GM12878 (cell line): ENCODE data around the gene KCNA2. TPM values are rescaled to one million over a fixed set of nuclear protein-coding genes. Genes with fewer than 3 reads are reported as not detected.

Source experiments
- ATAC-seq: fragments of 200-7000 bp; cut with Tn5 transposase; 3 replicates; pipeline ENCODE4 v1.9.1; 2020; ENCODE audit warnings: mild to moderate bottlenecking, moderate library complexity
- BruUV-seq: library from RNA; stranded (reverse); fragments of 400-500 nt; replicated peaks from 2 replicates; lab custom pipeline; 2021; lab: Mats Ljungman, UMichigan
- CTCF ChIA-PET: fragments of 300-600 bp; sonication (Branson Sonifier 250); formaldehyde crosslinking; extraction: SDS; loops from one replicate; lab custom pipeline; 2021; ENCODE audit warnings: inconsistent platforms; lab: Yijun Ruan, JAX
- POLR2A ChIA-PET: fragments of 350-600 bp; formaldehyde crosslinking; extraction: SDS; loops from one replicate; lab custom pipeline; 2021; ENCODE audit warnings: inconsistent platforms; lab: Charles Lee
- RAD21 ChIA-PET: fragments of 300-600 bp; sonication (Branson Sonifier 250); formaldehyde crosslinking; loops from one replicate; lab custom pipeline; 2023; ENCODE audit warnings: antibody characterized with exemption; ENCODE audit not compliant: unreplicated experiment; lab: Charles Lee
- SMC1A ChIA-PET: fragments of 300-600 bp; sonication (Branson Sonifier 250); formaldehyde crosslinking; loops from one replicate; lab custom pipeline; 2023; ENCODE audit not compliant: unreplicated experiment, uncharacterized antibody; lab: Charles Lee
- DNase-seq: peaks from one replicate; pipeline ENCODE4 v3.0.0-alpha.2; 2011; ENCODE audit warnings: low read depth, low spot score
- FAIRE-seq: peaks from 3 replicates; lab custom pipeline; 2011; peaks lifted over from hg19 to GRCh38; lab: Jason Lieb, UNC
- H2AFZ ChIP-seq: 2 replicates; pipeline ENCODE4 v1.6.0; 2011; ENCODE audit warnings: low read depth, low read length, control low read depth; ENCODE audit not compliant: control insufficient read depth
- H3K27ac ChIP-seq: 2 replicates; pipeline ENCODE4 v1.5.1; 2011; ENCODE audit warnings: control low read depth; ENCODE audit not compliant: control insufficient read depth, insufficient read depth
- H3K27me3 ChIP-seq, 2 experiments: replicated peaks in 1 of 2; 2 replicates each; pipeline versions ENCODE4 v1.6.0 to v1.6.1; 2011; ENCODE audit warnings: low read length in 1 of 2; ENCODE audit not compliant: control insufficient read depth in 2 of 2, insufficient read depth in 2 of 2
- H3K36me3 ChIP-seq, 2 experiments: 2 replicates each; pipeline ENCODE4 v1.5.1; 2011; ENCODE audit warnings: low read length in 1 of 2; ENCODE audit not compliant: control insufficient read depth in 2 of 2, insufficient read depth in 2 of 2
- H3K4me1 ChIP-seq: 2 replicates; pipeline ENCODE4 v1.6.1; 2011; ENCODE audit warnings: mild to moderate bottlenecking, low read length, moderate library complexity, mixed read lengths; ENCODE audit not compliant: control insufficient read depth, insufficient read depth
- H3K4me2 ChIP-seq: 2 replicates; pipeline ENCODE4 v1.6.0; 2011; ENCODE audit warnings: control low read depth; ENCODE audit not compliant: control insufficient read depth, insufficient read depth
- H3K4me3 ChIP-seq: fragments of 200-600 bp; sonication (generic); 2 replicates; pipeline ENCODE4 v1.5.1; 2016
- H3K79me2 ChIP-seq: 2 replicates; pipeline ENCODE4 v1.6.0; 2011; ENCODE audit warnings: low read length; ENCODE audit not compliant: control insufficient read depth, insufficient read depth
- H3K9ac ChIP-seq: 2 replicates; pipeline ENCODE4 v1.8.0; 2011; ENCODE audit warnings: low read length, control low read depth, mixed read lengths; ENCODE audit not compliant: control insufficient read depth, insufficient read depth
- H3K9me3 ChIP-seq: replicated peaks from 3 replicates; pipeline ENCODE4 v1.5.1; 2011; ENCODE audit warnings: mild to moderate bottlenecking, low read length; ENCODE audit not compliant: control insufficient read depth, insufficient read depth
- H4K20me1 ChIP-seq: 2 replicates; pipeline ENCODE4 v1.6.0; 2011; ENCODE audit not compliant: control insufficient read depth, insufficient read depth
- BACH1 ChIP-seq: fragments of 450-650 bp; IDR thresholded peaks from 2 replicates; pipeline ENCODE4 v1.6.1; 2017; ENCODE audit warnings: mild to moderate bottlenecking, borderline replicate concordance
- BMI1 ChIP-seq: fragments of 450-650 bp; IDR thresholded peaks from 2 replicates; pipeline ENCODE4 v1.6.1; 2016; ENCODE audit warnings: mild to moderate bottlenecking, moderate library complexity, borderline replicate concordance
- CHD1 ChIP-seq: IDR thresholded peaks from 2 replicates; pipeline ENCODE4 v1.6.1; 2012; ENCODE audit warnings: low read depth, low read length, improper control_type of control experiment
- EGR1 ChIP-seq, 2 experiments: IDR thresholded peaks; 1 replicate in 1 of 2; 2 replicates in 1 of 2; pipeline ENCODE4 v1.6.1; 2011 to 2012; ENCODE audit warnings: low read depth in 2 of 2, low read length in 2 of 2, borderline replicate concordance in 1 of 2, mild to moderate bottlenecking in 1 of 2, moderate library complexity in 1 of 2
- MEF2B ChIP-seq: fragments of 450-650 bp; IDR thresholded peaks from 2 replicates; pipeline ENCODE4 v1.6.1; 2018; ENCODE audit warnings: mild to moderate bottlenecking, moderate library complexity; ENCODE audit not compliant: partially characterized antibody, poor library complexity, severe bottlenecking
- MTA2 ChIP-seq: fragments of 450-650 bp; IDR thresholded peaks from 2 replicates; pipeline ENCODE4 v1.6.1; 2016; ENCODE audit warnings: low read depth, mild to moderate bottlenecking, moderate library complexity
- NRF1 ChIP-seq: conservative IDR thresholded peaks from 2 replicates; pipeline ENCODE4 v1.6.1; 2011; ENCODE audit warnings: mild to moderate bottlenecking, low read depth, low read length, improper control_type of control experiment
- RAD21 ChIP-seq: IDR thresholded peaks from 2 replicates; pipeline ENCODE4 v1.6.1; 2011; ENCODE audit warnings: mild to moderate bottlenecking, low read depth, low read length, moderate library complexity; ENCODE audit not compliant: insufficient read depth
- SMAD1 ChIP-seq: fragments of 450-650 bp; IDR thresholded peaks from 2 replicates; pipeline ENCODE4 v1.6.1; 2018; ENCODE audit warnings: mild to moderate bottlenecking, low read depth; ENCODE audit not compliant: partially characterized antibody
- ZBED1 ChIP-seq: IDR thresholded peaks from 2 replicates; pipeline ENCODE4 v1.6.1; 2016; ENCODE audit warnings: borderline replicate concordance
- ZNF217 ChIP-seq: fragments of 450-650 bp; IDR thresholded peaks from 2 replicates; pipeline ENCODE4 v1.6.1; 2017; ENCODE audit warnings: antibody characterized with exemption, mild to moderate bottlenecking
- WGBS: methylation state at CpG from one replicate; pipeline ENCODE4 v1.1.6; 2016; ENCODE audit warnings: low lambda C conversion rate; ENCODE audit not compliant: insufficient replicate concordance, insufficient coverage; ENCODE audit errors: missing lambda C conversion rate; 5-methylcytosine and 5-hydroxymethylcytosine counted together
- in situ Hi-C: fragments of 300-500 bp; cut with MboI; formaldehyde crosslinking; loops from 9 replicates; pipeline ENCODE4 v1.14.3; 2018; ENCODE audit warnings: mixed read lengths
- intact Hi-C: fragments of 100-400 bp; cut with micrococcal nuclease; formaldehyde crosslinking; loops from one replicate; pipeline ENCODE4 v1.14.2; 2022; ENCODE audit not compliant: unreplicated experiment
- polyA plus RNA-seq, 11 experiments: library from polyadenylated mRNA; depleted of rRNA in 4 of 11; unstranded in 6 of 11; stranded (reverse) in 5 of 11; fragments of >200 nt; fragmentation: Nextera tagmentation in 4 of 11; fragmentation: Illumina TruSeq in 1 of 11; extraction: Ambion mirVana in 4 of 11; extraction: Trizol in 1 of 11; gene quantifications; 1 replicate in 1 of 11; 2 replicates in 10 of 11; pipeline versions ENCODE4 v1.2.1 to v1.2.3, GENCODE V29; 2011 to 2016; ENCODE audit warnings: inconsistent platforms in 2 of 11, missing spikeins in 2 of 11, low read depth in 1 of 11
- total RNA-seq, 4 experiments: library from RNA; depleted of rRNA in 3 of 4; stranded (reverse); fragments of >200 nt in 3 of 4; fragmentation: Illumina TruSeq in 1 of 4; extraction: Trizol in 1 of 4; gene quantifications; 2 replicates each; pipeline versions ENCODE4 v1.2.1 to v1.2.3, GENCODE V29; 2013 to 2021
- TF ChIP-seq, protein P1 (sequence below): fragments of 450-650 bp; IDR thresholded peaks from 2 replicates; pipeline ENCODE4 v1.6.1; 2016; ENCODE audit warnings: mild to moderate bottlenecking

KCNA2 gene
- total and polyA plus RNA-seq, 10 of the 15 experiments (the other 5 are each of a cell fraction or from before 2014, with no cell fraction given): 0.02 to 0.56 (median 0.10) TPM; not detected in 2

GRCh38 chr1:110557481-110557880 is 48.7 kb downstream of the KCNA2 start (continued):
- no peak for TF ChIP-seq BMI1
- no peak for TF ChIP-seq NRF1
- no peak for TF ChIP-seq CHD1
- TF ChIP-seq, protein P1, sequence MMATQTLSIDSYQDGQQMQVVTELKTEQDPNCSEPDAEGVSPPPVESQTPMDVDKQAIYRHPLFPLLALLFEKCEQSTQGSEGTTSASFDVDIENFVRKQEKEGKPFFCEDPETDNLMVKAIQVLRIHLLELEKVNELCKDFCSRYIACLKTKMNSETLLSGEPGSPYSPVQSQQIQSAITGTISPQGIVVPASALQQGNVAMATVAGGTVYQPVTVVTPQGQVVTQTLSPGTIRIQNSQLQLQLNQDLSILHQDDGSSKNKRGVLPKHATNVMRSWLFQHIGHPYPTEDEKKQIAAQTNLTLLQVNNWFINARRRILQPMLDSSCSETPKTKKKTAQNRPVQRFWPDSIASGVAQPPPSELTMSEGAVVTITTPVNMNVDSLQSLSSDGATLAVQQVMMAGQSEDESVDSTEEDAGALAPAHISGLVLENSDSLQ: no peak
- no peak for TF ChIP-seq SMAD1
- no peak for TF ChIP-seq ZNF217
- TF ChIP-seq EGR1 (IDR thresholded peaks at IDR 0.05; ENCODE audit: borderline replicate concordance in 1 of 2, low read depth in 2 of 2, low read length in 2 of 2): no peak
- TF ChIP-seq BACH1: no peak
- no peak for TF ChIP-seq MTA2

- FAIRE-seq (no peak), ATAC-seq (no peak), DNase-seq (no peak)
- ChIA-PET SMC1A (no interaction called here), POLR2A (no interaction called here), CTCF (interaction anchor here (0.6 to 2.7 kb wide), 12 partner anchors 12 to 228 kb away, joined by 3 to 10 read pairs (median 4); partner anchors contain the start of gene KCNA2), RAD21 (interaction anchor here (0.7 kb wide), 1 partner anchor 227 kb away, joined by 3 read pairs; no protein-coding TSS in a partner anchor)
- Histone ChIP-seq H3K9me3 (no peaks in the 10 kb centered on the region), H2AFZ (no peak overlapping the region), H3K79me2 (no peaks in the 10 kb centered on the region), H3K27me3 (peaks cover 13 to 25% of the 10 kb centered on the region in 2 experiments), H3K4me2 (no peak overlapping the region), H3K4me1 (no peaks in the 10 kb centered on the region), H3K9ac (no peak overlapping the region), H3K27ac (no peak overlapping the region), H3K36me3 (no peaks in the 10 kb centered on the region), H3K4me3 (no peak overlapping the region), H4K20me1 (no peaks in the 10 kb centered on the region)
- BruUV-seq: no TSS peak
- TF ChIP-seq RAD21 (no peak), ZBED1 (no peak), MEF2B (no peak)
- in situ Hi-C loops: no loop called here
- intact Hi-C loops: no loop called here
- WGBS: 18% methylated on average over 5 of the region's 5 CpGs
These were observed 49.7 kb downstream of the KCNA2 start for GRCh38 chr1:110556471-110556807.
